Liver (tissue), 9 donors: ENCODE results near the gene ZBTB7B. TPM values are rescaled to one million over a fixed set of nuclear protein-coding genes. Genes with fewer than 3 reads are reported as not detected.

Experiments
- DNase-seq: peaks from one replicate; pipeline ENCODE4 v3.0.0-alpha.2; 2017; ENCODE audit warnings: low spot score
- H3K27ac ChIP-seq, 2 donors: one replicate each; pipeline ENCODE4 v1.7.0; 2013; ENCODE audit warnings: inconsistent platforms in 2 of 2, low read length in 2 of 2, control low read depth in 1 of 2, low read depth in 1 of 2, mild to moderate bottlenecking in 1 of 2
- H3K27me3 ChIP-seq, 4 donors: one replicate each; pipeline versions ENCODE4 v1.6.1 to v1.7.0; 2013; ENCODE audit warnings: low read length in 3 of 4, inconsistent platforms in 1 of 4, mild to moderate bottlenecking in 1 of 4, moderate library complexity in 1 of 4; ENCODE audit not compliant: control insufficient read depth in 4 of 4, insufficient read depth in 4 of 4
- H3K36me3 ChIP-seq, 4 donors: one replicate each; pipeline versions ENCODE4 v1.6.1 to v1.7.0; 2013; ENCODE audit warnings: low read length in 3 of 4, mild to moderate bottlenecking in 3 of 4, low read depth in 1 of 4, moderate library complexity in 1 of 4; ENCODE audit not compliant: control insufficient read depth in 4 of 4, insufficient read depth in 3 of 4
- H3K4me1 ChIP-seq, 4 donors: one replicate each; pipeline versions ENCODE4 v1.6.1 to v1.7.0; 2013; ENCODE audit warnings: low read length in 3 of 4, mild to moderate bottlenecking in 3 of 4, moderate library complexity in 1 of 4; ENCODE audit not compliant: control insufficient read depth in 4 of 4, insufficient read depth in 4 of 4
- H3K4me3 ChIP-seq, 3 donors: one replicate each; pipeline versions ENCODE4 v1.6.1 to v1.7.0; 2013; ENCODE audit warnings: low read length in 3 of 3, control low read depth in 1 of 3, low read depth in 1 of 3, mild to moderate bottlenecking in 1 of 3
- H3K9ac ChIP-seq, 2 donors: one replicate each; pipeline ENCODE4 v1.7.0; 2013; ENCODE audit warnings: low read length in 2 of 2, mild to moderate bottlenecking in 2 of 2, moderate library complexity in 2 of 2, control low read depth in 1 of 2, low read depth in 1 of 2
- H3K9me3 ChIP-seq, 4 donors: one replicate each; pipeline versions ENCODE4 v1.6.1 to v1.7.0; 2013; ENCODE audit warnings: low read length in 3 of 4; ENCODE audit not compliant: control insufficient read depth in 4 of 4
- EGR1 ChIP-seq, 2 donors: IDR thresholded peaks; 2 replicates each; pipeline ENCODE4 v1.6.1; 2016 to 2018; ENCODE audit warnings: antibody characterized with exemption in 2 of 2, low read depth in 2 of 2
- FOXA1 ChIP-seq: IDR thresholded peaks from 2 replicates; pipeline ENCODE4 v1.6.1; 2016; ENCODE audit warnings: antibody characterized with exemption
- FOXA2 ChIP-seq: IDR thresholded peaks from 2 replicates; pipeline ENCODE4 v1.6.1; 2016; ENCODE audit warnings: antibody characterized with exemption
- HNF4A ChIP-seq, 2 donors: conservative IDR thresholded peaks; 2 replicates each; pipeline ENCODE4 v1.6.1; 2016; ENCODE audit warnings: antibody characterized with exemption in 2 of 2, mild to moderate bottlenecking in 2 of 2
- HNF4G ChIP-seq: IDR thresholded peaks from 2 replicates; pipeline ENCODE4 v1.6.1; 2016; ENCODE audit warnings: antibody characterized with exemption
- JUND ChIP-seq, 2 donors: IDR thresholded peaks; 2 replicates each; pipeline ENCODE4 v1.6.1; 2016; ENCODE audit warnings: antibody characterized with exemption in 2 of 2
- NR2F2 ChIP-seq: IDR thresholded peaks from 2 replicates; pipeline ENCODE4 v1.6.1; 2016; ENCODE audit warnings: antibody characterized with exemption
- RAD21 ChIP-seq, 2 donors: IDR thresholded peaks; 2 replicates each; pipeline ENCODE4 v1.6.1; 2016; ENCODE audit warnings: antibody characterized with exemption in 2 of 2, mild to moderate bottlenecking in 2 of 2
- REST ChIP-seq: IDR thresholded peaks from 2 replicates; pipeline ENCODE4 v1.6.1; 2016; ENCODE audit warnings: antibody characterized with exemption, mild to moderate bottlenecking
- RXRA ChIP-seq, 2 donors: IDR thresholded peaks; 2 replicates each; pipeline ENCODE4 v1.6.1; 2017 to 2018; ENCODE audit warnings: antibody characterized with exemption in 2 of 2, mild to moderate bottlenecking in 1 of 2
- SP1 ChIP-seq: IDR thresholded peaks from 2 replicates; pipeline ENCODE4 v1.6.1; 2018; ENCODE audit warnings: antibody characterized with exemption, mild to moderate bottlenecking
- TAF1 ChIP-seq: conservative IDR thresholded peaks from 2 replicates; pipeline ENCODE4 v1.6.1; 2016; ENCODE audit warnings: antibody characterized with exemption, mild to moderate bottlenecking
- YY1 ChIP-seq: IDR thresholded peaks from 2 replicates; pipeline ENCODE4 v1.6.1; 2016; ENCODE audit warnings: antibody characterized with exemption, mild to moderate bottlenecking
- WGBS: extraction: QIAGEN DNeasy Blood & Tissue Kit; methylation state at CpG from one replicate; pipeline ENCODE4 v1.1.7; 2013; 5-methylcytosine and 5-hydroxymethylcytosine counted together
- polyA plus RNA-seq, 2 donors: library from polyadenylated mRNA; stranded (reverse) in 1 of 2; unstranded in 1 of 2; fragments of 200-250 nt in 1 of 2; fragments of >200 nt in 1 of 2; fragmentation: Nextera tagmentation in 1 of 2; extraction: Ambion mirVana in 1 of 2; gene quantifications; one replicate each; pipeline versions ENCODE4 v1.2.1 to v1.2.3, GENCODE V29; 2013 to 2015
- total RNA-seq, 2 donors: library from RNA; depleted of rRNA; stranded (reverse); fragments of >200 nt; gene quantifications; one replicate each; pipeline ENCODE4 v1.2.3, GENCODE V29; 2014
- TF ChIP-seq, protein P1 (sequence below): fragments of 150-350 bp; IDR thresholded peaks from 2 replicates; pipeline ENCODE4 v1.5.1; 2017; ENCODE audit warnings: improper control_type of control experiment, low read depth, low read length; ENCODE audit not compliant: missing input control
- TF ChIP-seq, protein P2 (sequence below): IDR thresholded peaks from 2 replicates; pipeline ENCODE4 v1.6.1; 2016; ENCODE audit warnings: antibody characterized with exemption
- TF ChIP-seq, protein P3 (sequence below): IDR thresholded peaks from 2 replicates; pipeline ENCODE4 v1.6.1; 2016; ENCODE audit warnings: antibody characterized with exemption
- donor health status: healthy.
- donor health status: healthy.
- donor health status: healthy.
- donor health status: healthy.
- donor health status: healthy.

ZBTB7B gene
- total and polyA plus RNA-seq, 4 donors, result 7.0 to 50.2 (median 21.1) TPM

- TF ChIP-seq HNF4G (no peak), FOXA2 (no peak), EGR1 (IDR thresholded peaks at IDR 0.05; ENCODE audit: low read depth in 2 of 2) (no peak), SP1 (peak; percentile 38), NR2F2 (peak; percentile 64), REST (no peak)
Observed at GRCh38 chr1:155044812-155045657, 42.4 kb downstream of the ZBTB7B start (continued).

- Histone ChIP-seq H3K4me1 (peaks cover 14 to 69% (median 44%) of the 10 kb centered on the region in 4 donors), H3K27me3 (no peaks in the 10 kb centered on the region), H3K9ac (no peak overlapping the region), H3K36me3 (no peaks in the 10 kb centered on the region), H3K4me3 (no peak overlapping the region), H3K9me3 (no peaks in the 10 kb centered on the region), H3K27ac (no peak overlapping the region)
- TF ChIP-seq SP1 (peak; percentile 39), FOXA1 (no peak), YY1 (no peak), JUND (IDR thresholded peaks at IDR 0.05) (no peak), RXRA (IDR thresholded peaks at IDR 0.05) (peak; percentile 31 to 61), HNF4A (conservative IDR thresholded peaks at IDR 0.05) (peak; percentile 44 to 70), NR2F2 (no peak), REST (no peak), HNF4G (no peak), TAF1 (no peak), RAD21 (IDR thresholded peaks at IDR 0.05) (no peak), EGR1 (IDR thresholded peaks at IDR 0.05; ENCODE audit: low read depth in 2 of 2) (no peak)
- TF ChIP-seq, protein P1, sequence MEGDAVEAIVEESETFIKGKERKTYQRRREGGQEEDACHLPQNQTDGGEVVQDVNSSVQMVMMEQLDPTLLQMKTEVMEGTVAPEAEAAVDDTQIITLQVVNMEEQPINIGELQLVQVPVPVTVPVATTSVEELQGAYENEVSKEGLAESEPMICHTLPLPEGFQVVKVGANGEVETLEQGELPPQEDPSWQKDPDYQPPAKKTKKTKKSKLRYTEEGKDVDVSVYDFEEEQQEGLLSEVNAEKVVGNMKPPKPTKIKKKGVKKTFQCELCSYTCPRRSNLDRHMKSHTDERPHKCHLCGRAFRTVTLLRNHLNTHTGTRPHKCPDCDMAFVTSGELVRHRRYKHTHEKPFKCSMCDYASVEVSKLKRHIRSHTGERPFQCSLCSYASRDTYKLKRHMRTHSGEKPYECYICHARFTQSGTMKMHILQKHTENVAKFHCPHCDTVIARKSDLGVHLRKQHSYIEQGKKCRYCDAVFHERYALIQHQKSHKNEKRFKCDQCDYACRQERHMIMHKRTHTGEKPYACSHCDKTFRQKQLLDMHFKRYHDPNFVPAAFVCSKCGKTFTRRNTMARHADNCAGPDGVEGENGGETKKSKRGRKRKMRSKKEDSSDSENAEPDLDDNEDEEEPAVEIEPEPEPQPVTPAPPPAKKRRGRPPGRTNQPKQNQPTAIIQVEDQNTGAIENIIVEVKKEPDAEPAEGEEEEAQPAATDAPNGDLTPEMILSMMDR, result no peak
- TF ChIP-seq, protein P2, sequence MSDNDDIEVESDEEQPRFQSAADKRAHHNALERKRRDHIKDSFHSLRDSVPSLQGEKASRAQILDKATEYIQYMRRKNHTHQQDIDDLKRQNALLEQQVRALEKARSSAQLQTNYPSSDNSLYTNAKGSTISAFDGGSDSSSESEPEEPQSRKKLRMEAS, result no peak
- TF ChIP-seq, protein P3, sequence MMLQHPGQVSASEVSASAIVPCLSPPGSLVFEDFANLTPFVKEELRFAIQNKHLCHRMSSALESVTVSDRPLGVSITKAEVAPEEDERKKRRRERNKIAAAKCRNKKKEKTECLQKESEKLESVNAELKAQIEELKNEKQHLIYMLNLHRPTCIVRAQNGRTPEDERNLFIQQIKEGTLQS, result no peak
- 67% methylated on average over 8 of the region's 8 CpGs for WGBS
- DNase-seq, result no peak
Observed at GRCh38 chr1:155048449-155049334, 46.1 kb downstream of the ZBTB7B start.
